ENCODE data around the gene MACROD2. TPM values are rescaled to one million over a fixed set of nuclear protein-coding genes. Genes with fewer than 3 reads are reported as not detected.
"Not testable (repeated sequence)": the region's sequence is repeated elsewhere in the genome, so short reads cannot be mapped to it uniquely, and the experiment has no call there.

MACROD2 gene
- total RNA-seq, 2 donors from 2014 or later = not detected

DNA sequence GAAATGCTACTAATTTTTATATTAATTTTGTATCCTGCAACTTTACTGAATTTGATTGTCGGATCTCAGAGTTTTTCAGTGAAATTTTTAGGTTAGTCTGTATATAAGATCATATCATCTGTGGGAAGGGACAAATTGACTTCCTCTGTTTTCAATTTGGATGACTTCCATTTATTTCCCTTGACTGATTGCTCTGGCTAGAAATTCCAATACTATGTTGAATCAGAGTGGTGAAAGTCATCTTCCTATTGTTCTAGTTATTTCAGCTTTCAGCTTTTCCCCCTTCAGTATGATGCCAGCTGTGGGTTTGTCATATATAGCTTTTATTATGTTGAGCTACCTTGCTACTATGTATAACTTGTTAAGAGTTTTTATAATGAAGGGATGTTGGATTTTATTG is 1806.7 kb downstream of the MACROD2 start:
- Mint-ChIP-seq H3K4me1 (ENCODE audit: low read depth) (no peaks in the 10 kb centered on the region), H3K9me3 (peaks cover 4 to 5% of the 10 kb centered on the region in 2 donors), H3K27ac (no peak overlapping the region), H3K27me3 (ENCODE audit: low read depth) (no peaks in the 10 kb centered on the region), H3K36me3 (ENCODE audit: insufficient read depth in 2 of 2) (no peaks in the 10 kb centered on the region), H3K4me3 (no peak overlapping the region)
- ATAC-seq (replicated peaks in 1 of 2) = no peak
- no peak for DNase-seq

DNA sequence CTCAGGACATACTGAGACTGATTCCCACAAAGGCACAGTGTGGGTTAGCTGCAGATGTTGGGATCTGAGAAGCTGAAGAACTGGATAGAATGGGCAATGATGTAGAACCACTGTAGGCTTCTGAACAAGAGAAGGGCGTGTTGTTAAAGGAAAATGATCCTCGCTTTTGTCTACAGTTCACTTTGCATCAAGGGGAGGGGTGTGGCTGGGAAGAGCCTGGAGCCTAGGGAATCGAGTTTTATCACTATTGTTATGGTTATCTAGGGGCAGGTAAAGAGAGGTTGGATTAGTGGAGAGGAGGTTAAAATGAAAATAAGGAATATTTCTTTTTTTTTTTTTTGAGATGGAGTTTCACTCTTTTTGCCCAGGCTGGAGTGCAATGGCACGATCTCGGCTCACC is 1809.8 kb downstream of the MACROD2 start:
- DNase-seq (no peak), ATAC-seq (replicated peaks in 1 of 2) (no peak)
- peaks cover 2 to 4% of the 10 kb centered on the region in 2 donors for H3K9me3 Mint-ChIP-seq
- no peak overlapping the region for H3K27ac Mint-ChIP-seq
- H3K4me1 Mint-ChIP-seq (ENCODE audit: low read depth) = no peaks in the 10 kb centered on the region
- H3K4me3 Mint-ChIP-seq = no peak overlapping the region
- no peaks in the 10 kb centered on the region for H3K27me3 Mint-ChIP-seq (ENCODE audit: low read depth)
- H3K36me3 Mint-ChIP-seq (ENCODE audit: insufficient read depth in 2 of 2) = no peaks in the 10 kb centered on the region

DNA sequence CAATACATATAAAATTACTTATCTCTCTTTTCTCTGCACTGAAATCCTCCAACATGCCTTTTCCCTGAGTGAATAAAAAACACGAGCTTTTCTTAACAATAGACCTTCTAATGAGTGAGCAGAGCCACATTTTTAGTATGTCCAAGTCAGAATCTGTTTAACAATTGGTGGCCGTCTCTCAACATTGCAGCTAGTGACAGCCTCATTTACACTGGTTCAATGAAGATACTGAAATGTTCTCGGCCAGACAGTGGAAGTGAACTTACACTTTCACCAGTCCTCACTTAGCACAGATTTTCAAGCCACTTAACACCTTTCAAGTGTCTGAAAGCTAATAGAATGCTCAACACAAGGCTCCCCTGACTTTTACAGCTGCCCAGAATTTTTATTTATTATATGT is 1810.8 kb downstream of the MACROD2 start:
- ATAC-seq (replicated peaks in 1 of 2) (no peak), DNase-seq (no peak)
- H3K27me3 Mint-ChIP-seq (ENCODE audit: low read depth) = no peaks in the 10 kb centered on the region
- no peak overlapping the region for H3K4me3 Mint-ChIP-seq
- peaks cover 2 to 4% of the 10 kb centered on the region in 2 donors for H3K9me3 Mint-ChIP-seq
- H3K27ac Mint-ChIP-seq = no peak overlapping the region
- H3K36me3 Mint-ChIP-seq (ENCODE audit: insufficient read depth in 2 of 2) = no peaks in the 10 kb centered on the region
- no peaks in the 10 kb centered on the region for H3K4me1 Mint-ChIP-seq (ENCODE audit: low read depth)

DNA sequence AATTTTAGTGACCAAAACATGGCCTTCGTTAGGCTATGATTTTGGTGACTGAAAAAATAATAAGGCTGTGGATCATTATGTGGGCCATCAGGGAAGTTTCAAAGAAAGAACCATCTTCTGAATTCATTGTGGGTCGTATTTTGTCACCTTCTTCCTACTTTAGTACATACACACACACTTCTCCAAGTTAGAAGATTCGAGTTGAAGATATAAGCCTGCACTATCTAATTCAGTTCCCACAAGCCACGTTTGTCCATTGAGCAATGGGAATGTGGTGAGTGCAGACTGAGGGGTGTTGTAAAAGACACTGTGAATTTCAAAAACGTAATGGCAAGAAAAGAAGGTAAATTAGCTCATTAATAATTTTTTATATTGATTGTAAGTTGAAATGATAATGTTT is 1812.0 kb downstream of the MACROD2 start:
- DNase-seq = no peak
- no peaks in the 10 kb centered on the region for H3K4me1 Mint-ChIP-seq (ENCODE audit: low read depth)
- H3K4me3 Mint-ChIP-seq = no peak overlapping the region
- peaks cover 2 to 4% of the 10 kb centered on the region in 2 donors for H3K9me3 Mint-ChIP-seq
- H3K27ac Mint-ChIP-seq = no peak overlapping the region
- ATAC-seq (replicated peaks in 1 of 2) = no peak
- no peaks in the 10 kb centered on the region for H3K36me3 Mint-ChIP-seq (ENCODE audit: insufficient read depth in 2 of 2)
- no peaks in the 10 kb centered on the region for H3K27me3 Mint-ChIP-seq (ENCODE audit: low read depth)

DNA sequence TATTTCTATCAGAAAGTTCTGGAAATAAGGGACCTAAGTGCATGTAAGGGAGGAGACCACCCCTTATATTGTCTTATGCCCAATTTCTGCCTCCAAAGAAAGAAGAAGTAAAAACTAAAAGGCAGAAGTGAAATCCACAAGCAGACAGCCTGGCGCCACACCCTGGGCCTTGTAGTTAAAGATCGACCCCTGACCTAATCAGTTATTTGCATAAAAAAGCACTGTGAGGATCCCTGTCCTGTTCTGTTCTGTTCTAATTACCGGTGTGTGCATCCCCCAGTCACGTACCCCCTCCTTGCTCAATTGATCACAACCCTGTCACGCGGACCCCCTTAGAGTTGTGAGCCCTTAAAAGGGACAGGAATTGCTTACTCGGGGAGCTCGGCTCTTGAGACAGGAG is 1812.5 kb downstream of the MACROD2 start:
- not testable (repeated sequence) for H3K36me3 Mint-ChIP-seq (ENCODE audit: insufficient read depth in 2 of 2); DNase-seq; H3K4me3 Mint-ChIP-seq; H3K27ac Mint-ChIP-seq; H3K9me3 Mint-ChIP-seq; H3K4me1 Mint-ChIP-seq (ENCODE audit: low read depth); ATAC-seq (replicated peaks in 1 of 2); H3K27me3 Mint-ChIP-seq (ENCODE audit: low read depth)

DNA sequence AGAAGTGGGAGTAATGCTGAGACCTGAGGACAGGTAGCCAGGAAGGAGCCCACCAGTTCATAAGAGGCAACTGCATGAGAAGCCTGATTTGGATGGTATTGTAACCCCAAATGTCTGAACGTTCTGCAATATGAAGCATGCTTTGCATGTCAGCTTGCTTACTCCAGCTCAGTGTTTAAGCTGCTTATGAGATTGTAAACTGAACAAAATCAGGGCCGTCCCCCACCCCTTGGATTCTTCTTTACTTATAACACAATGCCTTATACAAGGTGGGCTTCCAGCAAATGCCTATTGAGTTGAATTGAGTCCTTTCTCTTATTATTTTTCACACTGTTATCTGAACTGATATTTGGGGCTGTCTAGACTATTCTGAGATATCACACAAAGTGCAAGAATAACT is 1816.6 kb downstream of the MACROD2 start:
- no peak for ATAC-seq (replicated peaks in 1 of 2)
- Mint-ChIP-seq H3K36me3 (ENCODE audit: insufficient read depth in 2 of 2) (no peaks in the 10 kb centered on the region), H3K9me3 (peaks cover 0 to 4% of the 10 kb centered on the region in 2 donors), H3K27me3 (ENCODE audit: low read depth) (no peaks in the 10 kb centered on the region), H3K27ac (no peak overlapping the region), H3K4me3 (no peak overlapping the region), H3K4me1 (ENCODE audit: low read depth) (no peaks in the 10 kb centered on the region)
- no peak for DNase-seq

DNA sequence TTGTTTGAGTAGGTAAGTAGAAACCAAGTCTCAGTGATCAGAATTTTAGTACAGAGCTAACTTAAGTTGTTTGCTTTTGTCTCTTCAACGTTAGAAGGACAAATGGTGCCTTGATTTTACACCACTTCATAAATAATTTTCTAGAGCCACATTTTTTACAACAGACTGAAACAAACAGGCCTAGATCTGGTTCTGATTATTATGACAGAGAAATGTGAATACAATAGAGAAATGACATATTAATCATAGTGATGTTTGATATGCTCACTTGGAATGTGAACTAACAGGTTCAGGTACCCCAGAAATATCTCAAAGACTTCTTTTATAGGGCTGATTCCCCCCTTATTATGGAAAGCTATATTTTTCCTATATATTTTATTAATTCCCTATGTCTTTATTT is 1817.4 kb downstream of the MACROD2 start:
- DNase-seq = no peak
- no peaks in the 10 kb centered on the region for H3K36me3 Mint-ChIP-seq (ENCODE audit: insufficient read depth in 2 of 2)
- ATAC-seq (replicated peaks in 1 of 2) = no peak

DNA sequence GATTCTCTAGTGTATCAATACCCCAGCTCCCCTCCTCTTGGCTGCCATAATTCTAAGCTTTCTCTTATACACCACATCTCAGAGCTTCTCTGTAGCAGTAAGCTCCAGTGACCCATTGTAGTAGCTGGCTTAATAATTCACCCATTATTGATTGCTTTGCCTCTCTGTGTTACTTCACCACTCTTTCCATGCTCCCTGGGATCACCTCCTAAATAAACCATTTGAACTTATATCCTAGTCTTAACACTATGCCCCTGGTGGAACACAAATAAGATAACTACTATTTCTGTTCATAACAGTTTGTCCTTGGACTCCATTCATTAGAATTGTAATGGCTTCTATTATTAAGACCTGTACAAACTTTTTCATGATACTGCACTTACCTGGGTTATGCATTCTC is 1819.0 kb downstream of the MACROD2 start:
- H3K27ac Mint-ChIP-seq = no peak overlapping the region
- no peak for DNase-seq
- no peaks in the 10 kb centered on the region for H3K4me1 Mint-ChIP-seq (ENCODE audit: low read depth)
- H3K9me3 Mint-ChIP-seq = peaks cover 0 to 4% of the 10 kb centered on the region in 2 donors
- ATAC-seq (replicated peaks in 1 of 2) = no peak
- H3K36me3 Mint-ChIP-seq (ENCODE audit: insufficient read depth in 2 of 2) = no peaks in the 10 kb centered on the region
- H3K27me3 Mint-ChIP-seq (ENCODE audit: low read depth) = no peaks in the 10 kb centered on the region
- H3K4me3 Mint-ChIP-seq = no peak overlapping the region

More for the DNA sequence above, 1817.4 kb downstream of the MACROD2 start:
- H3K4me3 Mint-ChIP-seq = no peak overlapping the region
- H3K27ac Mint-ChIP-seq = no peak overlapping the region
- H3K9me3 Mint-ChIP-seq = peaks cover 0 to 4% of the 10 kb centered on the region in 2 donors
- H3K27me3 Mint-ChIP-seq (ENCODE audit: low read depth) = no peaks in the 10 kb centered on the region
- no peaks in the 10 kb centered on the region for H3K4me1 Mint-ChIP-seq (ENCODE audit: low read depth)

DNA sequence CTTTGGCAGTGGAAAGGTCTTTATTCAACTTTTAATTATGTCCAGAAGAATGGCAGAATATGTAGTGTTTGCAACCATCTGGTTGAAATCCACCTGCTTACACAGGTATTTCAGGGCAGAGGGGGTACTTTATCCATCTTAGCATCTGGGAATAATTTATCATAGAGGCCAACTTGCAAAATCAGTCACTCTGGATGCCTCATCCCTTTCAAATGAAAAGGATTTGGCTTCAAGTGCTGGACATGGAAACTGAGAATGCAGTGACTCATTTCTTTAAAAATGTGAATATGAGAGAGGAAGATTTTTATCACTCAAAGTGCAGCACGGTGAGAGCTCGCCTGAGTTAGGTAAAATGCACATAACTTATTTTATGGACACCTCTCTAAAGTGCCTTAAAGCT is 1819.6 kb downstream of the MACROD2 start:
- H3K9me3 Mint-ChIP-seq = peaks cover 0 to 4% of the 10 kb centered on the region in 2 donors
- H3K27ac Mint-ChIP-seq = no peak overlapping the region
- no peaks in the 10 kb centered on the region for H3K36me3 Mint-ChIP-seq (ENCODE audit: insufficient read depth in 2 of 2)
- H3K4me3 Mint-ChIP-seq = no peak overlapping the region
- ATAC-seq (replicated peaks in 1 of 2) (no peak), DNase-seq (no peak)
- no peaks in the 10 kb centered on the region for H3K4me1 Mint-ChIP-seq (ENCODE audit: low read depth)
- no peaks in the 10 kb centered on the region for H3K27me3 Mint-ChIP-seq (ENCODE audit: low read depth)

DNA sequence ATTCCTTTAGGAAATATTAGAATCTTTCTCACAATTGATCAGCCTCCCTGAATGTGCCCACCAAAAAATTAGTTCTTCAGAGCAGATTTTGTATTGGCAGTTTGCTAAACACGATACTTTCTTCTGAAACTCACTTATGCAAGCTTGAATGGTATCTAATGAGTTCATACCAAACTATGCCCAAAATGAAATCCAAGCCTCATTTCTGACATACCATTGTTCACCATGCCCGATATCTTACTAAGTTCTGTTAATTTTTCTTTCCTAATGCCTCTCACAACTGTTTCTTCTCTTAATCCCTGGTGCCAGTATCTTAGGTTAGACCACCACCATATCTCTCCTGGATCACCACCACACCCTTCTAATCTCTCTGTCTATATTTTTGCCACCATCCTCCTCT is 1822.0 kb downstream of the MACROD2 start:
- H3K4me1 Mint-ChIP-seq (ENCODE audit: low read depth) = no peaks in the 10 kb centered on the region
- ATAC-seq (replicated peaks in 1 of 2) = no peak
- no peak overlapping the region for H3K27ac Mint-ChIP-seq

DNA sequence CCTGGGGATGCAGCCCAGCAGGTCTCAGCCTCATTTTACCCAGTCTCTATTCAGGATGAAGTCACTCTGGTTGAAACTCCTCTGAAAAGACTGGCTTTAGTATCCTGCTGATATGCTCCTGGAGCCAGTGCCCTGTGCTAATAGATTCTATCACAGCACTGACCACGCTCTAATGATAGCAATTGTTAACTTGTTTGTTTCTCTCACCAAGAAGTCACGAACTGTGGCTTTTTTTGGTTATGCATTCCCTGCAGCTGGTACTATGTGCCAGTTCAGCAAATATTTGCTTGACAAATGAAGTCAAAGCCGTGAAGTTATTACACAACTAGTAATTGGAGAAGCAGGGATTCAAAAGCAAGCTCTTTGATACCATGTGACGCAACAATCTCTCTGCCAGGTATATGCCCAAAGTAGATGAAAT is 1823.3 kb downstream of the MACROD2 start:
- DNase-seq (no peak), ATAC-seq (replicated peaks in 1 of 2) (no peak)
- Mint-ChIP-seq H3K27me3 (ENCODE audit: low read depth) (no peaks in the 10 kb centered on the region), H3K4me3 (no peak overlapping the region), H3K36me3 (ENCODE audit: insufficient read depth in 2 of 2) (no peaks in the 10 kb centered on the region), H3K4me1 (ENCODE audit: low read depth) (no peaks in the 10 kb centered on the region), H3K9me3 (peaks cover 1 to 5% of the 10 kb centered on the region in 2 donors), H3K27ac (no peak overlapping the region)

More for the DNA sequence above, 1822.0 kb downstream of the MACROD2 start:
- H3K4me3 Mint-ChIP-seq = no peak overlapping the region
- DNase-seq = no peak
- H3K27me3 Mint-ChIP-seq (ENCODE audit: low read depth) = no peaks in the 10 kb centered on the region
- H3K36me3 Mint-ChIP-seq (ENCODE audit: insufficient read depth in 2 of 2) = no peaks in the 10 kb centered on the region
- peaks cover 0 to 4% of the 10 kb centered on the region in 2 donors for H3K9me3 Mint-ChIP-seq

DNA sequence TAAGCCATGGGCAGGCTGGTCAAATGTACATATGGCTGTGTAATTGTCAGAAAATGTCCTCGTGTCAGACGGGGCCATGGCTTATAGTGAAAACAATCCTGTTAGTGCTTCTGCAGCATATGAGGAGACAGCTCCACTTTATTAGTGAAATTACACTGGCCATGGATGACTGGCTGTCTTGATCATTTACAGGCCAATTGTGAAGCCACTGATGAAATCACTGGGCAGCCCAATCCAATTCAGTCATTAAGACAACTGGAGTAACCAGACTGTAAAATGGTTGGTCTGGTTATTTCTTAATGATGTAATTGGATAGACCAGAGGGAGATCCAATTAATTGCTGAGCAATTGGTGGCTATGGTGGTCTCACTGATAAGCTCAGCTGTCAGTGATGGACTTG is 1828.4 kb downstream of the MACROD2 start:
- no peak overlapping the region for H3K4me3 Mint-ChIP-seq
- DNase-seq (no peak), ATAC-seq (replicated peaks in 1 of 2) (no peak)
- no peak overlapping the region for H3K27ac Mint-ChIP-seq
- H3K27me3 Mint-ChIP-seq (ENCODE audit: low read depth) = no peaks in the 10 kb centered on the region
- H3K9me3 Mint-ChIP-seq = peaks cover 1 to 3% of the 10 kb centered on the region in 2 donors
- no peaks in the 10 kb centered on the region for H3K36me3 Mint-ChIP-seq (ENCODE audit: insufficient read depth in 2 of 2)
- no peaks in the 10 kb centered on the region for H3K4me1 Mint-ChIP-seq (ENCODE audit: low read depth)

DNA sequence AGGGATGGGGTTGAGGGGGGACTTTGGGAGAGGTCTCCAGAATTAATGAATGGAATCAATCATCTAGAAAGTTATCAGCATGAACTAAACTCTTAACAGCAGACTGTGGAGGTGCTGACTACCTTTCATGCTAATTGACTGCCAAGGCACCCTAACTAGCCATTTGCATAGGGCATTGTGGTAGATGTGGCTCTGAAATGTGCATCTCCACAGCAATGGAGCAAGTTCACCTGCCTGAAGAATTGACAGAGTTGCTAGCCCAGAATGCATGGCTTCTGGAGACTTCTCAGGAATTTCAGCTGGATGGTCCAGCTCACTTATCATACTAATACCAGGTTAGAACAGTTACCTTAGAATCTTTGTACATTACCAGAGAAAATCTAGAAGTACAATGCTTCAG is 1832.3 kb downstream of the MACROD2 start:
- Mint-ChIP-seq H3K36me3 (ENCODE audit: insufficient read depth in 2 of 2) (no peaks in the 10 kb centered on the region), H3K9me3 (peaks cover 4 to 5% of the 10 kb centered on the region in 2 donors), H3K27me3 (ENCODE audit: low read depth) (no peaks in the 10 kb centered on the region), H3K27ac (no peak overlapping the region), H3K4me3 (no peak overlapping the region), H3K4me1 (ENCODE audit: low read depth) (no peaks in the 10 kb centered on the region)
- ATAC-seq (replicated peaks in 1 of 2) = no peak
- DNase-seq = no peak

DNA sequence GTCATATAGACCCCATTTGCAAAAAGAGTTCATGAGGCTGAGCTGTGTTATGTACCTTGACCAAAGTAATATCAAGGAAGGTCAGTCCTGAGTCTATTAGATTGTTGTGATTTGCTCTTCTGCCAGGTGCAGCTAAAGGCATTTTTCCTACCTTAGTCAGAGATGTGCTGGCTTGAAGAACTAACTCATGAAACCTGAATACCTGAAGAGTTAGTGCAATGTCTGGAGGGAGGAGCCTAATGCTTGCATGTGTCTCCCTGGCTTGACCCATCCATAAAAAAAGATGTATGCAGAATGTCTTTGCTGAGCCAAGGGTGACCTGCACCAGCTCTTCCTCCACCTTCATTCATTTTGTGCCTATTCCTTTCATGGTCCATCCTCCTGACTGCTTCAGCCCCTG is 1835.9 kb downstream of the MACROD2 start:
- Mint-ChIP-seq H3K27me3 (ENCODE audit: low read depth) (no peaks in the 10 kb centered on the region), H3K27ac (no peak overlapping the region), H3K4me1 (ENCODE audit: low read depth) (no peaks in the 10 kb centered on the region), H3K4me3 (no peak overlapping the region), H3K9me3 (peaks cover 3% of the 10 kb centered on the region in 2 donors), H3K36me3 (ENCODE audit: insufficient read depth in 2 of 2) (no peaks in the 10 kb centered on the region)
- ATAC-seq (replicated peaks in 1 of 2) (no peak), DNase-seq (no peak)

Measured in activated T-cell treated with anti-CD3 and anti-CD28 coated beads, Interleukin-2, amount 50 U/mL, for 72 hours (primary cell).